ENCODE results near the gene NR1D1.
"Not testable (repeated sequence)": the region's sequence is repeated elsewhere in the genome, so short reads cannot be mapped to it uniquely, and the experiment has no call there.

The NR1D1 gene

GRCh38 chr17:40148527-40148926, 48.1 kb upstream of the NR1D1 start:
- TF ChIP-seq ZNF184 (tag by site-specific recombination; IDR thresholded peaks at IDR 0.05) (no peak), ZNF2 (tag by site-specific recombination; IDR thresholded peaks at IDR 0.05) (no peak), PRDM1 (tag by site-specific recombination; IDR thresholded peaks at IDR 0.05) (peak; percentile 63; the same call in 1 of the 2 replicates), SCRT2 (tag by site-specific recombination; IDR thresholded peaks at IDR 0.05) (peak; percentile 82), SCRT1 (tag by site-specific recombination; IDR thresholded peaks at IDR 0.05; ENCODE audit: borderline replicate concordance) (peak; percentile 57; the same call in 1 of the 2 replicates)
- TF ChIP-seq, protein P1, sequence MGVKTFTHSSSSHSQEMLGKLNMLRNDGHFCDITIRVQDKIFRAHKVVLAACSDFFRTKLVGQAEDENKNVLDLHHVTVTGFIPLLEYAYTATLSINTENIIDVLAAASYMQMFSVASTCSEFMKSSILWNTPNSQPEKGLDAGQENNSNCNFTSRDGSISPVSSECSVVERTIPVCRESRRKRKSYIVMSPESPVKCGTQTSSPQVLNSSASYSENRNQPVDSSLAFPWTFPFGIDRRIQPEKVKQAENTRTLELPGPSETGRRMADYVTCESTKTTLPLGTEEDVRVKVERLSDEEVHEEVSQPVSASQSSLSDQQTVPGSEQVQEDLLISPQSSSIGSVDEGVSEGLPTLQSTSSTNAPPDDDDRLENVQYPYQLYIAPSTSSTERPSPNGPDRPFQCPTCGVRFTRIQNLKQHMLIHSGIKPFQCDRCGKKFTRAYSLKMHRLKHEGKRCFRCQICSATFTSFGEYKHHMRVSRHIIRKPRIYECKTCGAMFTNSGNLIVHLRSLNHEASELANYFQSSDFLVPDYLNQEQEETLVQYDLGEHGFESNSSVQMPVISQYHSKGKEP (tag by site-specific recombination; IDR thresholded peaks at IDR 0.05), result no peak
- H3K4me3 ChIP-seq (ENCODE audit: low read depth, low read length), result no peak overlapping the region
- ChIA-PET POLR2A (interaction anchor here (0.6 to 1.0 kb wide), 4 partner anchors 8 to 221 kb away, joined by 3 to 9 read pairs (median 4); partner anchors contain the start of genes CASC3 and ORMDL3), CTCF (interaction anchor here (1.4 to 4.2 kb wide), 3 partner anchors 10 to 36 kb away, joined by 3 to 22 read pairs (median 19); no protein-coding TSS in a partner anchor)
- no peaks in the 10 kb centered on the region for H3K4me1 ChIP-seq (ENCODE audit: control insufficient read depth, insufficient read depth, low read length)
- no peaks in the 10 kb centered on the region for H3K9me3 ChIP-seq (ENCODE audit: control insufficient read depth, insufficient read depth, low read depth, low read length)
- H3K27ac ChIP-seq (ENCODE audit: extremely low read depth, low read depth, low read length), result no peak overlapping the region
- H3K36me3 ChIP-seq (ENCODE audit: control insufficient read depth in 2 of 2, insufficient read depth in 1 of 2, low read length in 2 of 2), result peaks cover 87% of the 10 kb centered on the region in 2 experiments

GRCh38 chr17:40145476-40145875, 45.1 kb upstream of the NR1D1 start:
- Histone ChIP-seq H3K36me3 (ENCODE audit: control insufficient read depth in 2 of 2, insufficient read depth in 1 of 2, low read length in 2 of 2) (peaks cover 78 to 86% of the 10 kb centered on the region in 2 experiments), H3K4me1 (ENCODE audit: control insufficient read depth, insufficient read depth, low read length) (peaks cover 6% of the 10 kb centered on the region; the same call in 1 of the 2 replicates), H3K9me3 (ENCODE audit: control insufficient read depth, insufficient read depth, low read depth, low read length) (no peaks in the 10 kb centered on the region), H3K27ac (ENCODE audit: extremely low read depth, low read depth, low read length) (no peak overlapping the region), H3K4me3 (ENCODE audit: low read depth, low read length) (no peak overlapping the region)
- TF ChIP-seq ZNF121 (tag by site-specific recombination; IDR thresholded peaks at IDR 0.05) (peak; percentile 65; the same call in 1 of the 2 replicates), ZNF341 (tag by site-specific recombination; IDR thresholded peaks at IDR 0.05; ENCODE audit: low read depth) (no peak)
- ChIA-PET POLR2A (interaction anchor here (0.6 kb wide), 2 partner anchors 80 to 106 kb away, joined by 3 read pairs; no protein-coding TSS in a partner anchor), CTCF (interaction anchor here (0.6 to 1.0 kb wide), 3 partner anchors 15 to 142 kb away, joined by 3 read pairs; partner anchors contain the start of gene CDC6)

GRCh38 chr17:40143166-40143565, 42.8 kb upstream of the NR1D1 start:
- ChIA-PET CTCF (interaction anchor here (0.7 to 2.0 kb wide), 3 partner anchors 30 to 67 kb away, joined by 3 to 7 read pairs (median 5); no protein-coding TSS in a partner anchor), POLR2A (interaction anchor here (0.7 to 1.4 kb wide), 2 partner anchors 26 to 45 kb away, joined by 3 read pairs; no protein-coding TSS in a partner anchor)
- H3K4me1 ChIP-seq (ENCODE audit: control insufficient read depth, insufficient read depth, low read length); H3K27ac ChIP-seq (ENCODE audit: extremely low read depth, low read depth, low read length); H3K9me3 ChIP-seq (ENCODE audit: control insufficient read depth, insufficient read depth, low read depth, low read length); H3K4me3 ChIP-seq (ENCODE audit: low read depth, low read length): not testable (repeated sequence)
- TF ChIP-seq ZNF121 (tag by site-specific recombination; IDR thresholded peaks at IDR 0.05), result peak; percentile 60; the same call in 1 of the 2 replicates
- peaks cover 56 to 67% of the 10 kb centered on the region in 2 experiments for H3K36me3 ChIP-seq (ENCODE audit: control insufficient read depth in 2 of 2, insufficient read depth in 1 of 2, low read length in 2 of 2)

DNA sequence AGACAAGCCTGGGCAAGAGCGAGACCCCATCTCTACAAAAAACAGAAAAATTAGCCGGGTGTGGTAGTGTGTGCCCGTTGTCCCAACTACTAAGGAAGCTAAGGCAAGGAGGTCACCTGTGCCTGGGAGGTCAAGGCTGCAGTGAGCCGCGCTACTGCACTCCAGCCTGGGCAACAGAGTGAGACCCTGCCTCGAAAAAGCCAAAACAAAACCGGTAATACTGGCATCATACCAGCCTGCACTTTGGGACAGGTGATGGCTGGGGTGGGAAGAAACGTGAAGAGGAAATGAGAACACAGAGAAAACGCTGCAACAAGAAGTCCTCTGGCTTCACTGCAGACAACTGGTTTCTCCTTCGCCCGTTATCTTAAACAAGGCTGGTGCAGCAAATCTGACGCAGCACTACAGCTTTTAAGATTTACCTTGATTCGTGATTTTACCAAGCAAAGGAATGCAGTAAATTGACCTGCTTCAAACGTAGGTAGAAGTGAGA, 39.2 kb upstream of the NR1D1 start:
- H3K4me1 ChIP-seq (ENCODE audit: control insufficient read depth, insufficient read depth, low read length), result peaks cover 8% of the 10 kb centered on the region
- peak overlapping the region; percentile 85 for H3K27ac ChIP-seq (ENCODE audit: extremely low read depth, low read depth, low read length)
- peaks cover 58 to 70% of the 10 kb centered on the region in 2 experiments for H3K36me3 ChIP-seq (ENCODE audit: control insufficient read depth in 2 of 2, insufficient read depth in 1 of 2, low read length in 2 of 2)
- TF ChIP-seq ZNF121 (tag by site-specific recombination; IDR thresholded peaks at IDR 0.05), result peak; percentile 100
- peak; percentile 29 for TF ChIP-seq ZNF660 (tag by site-specific recombination; IDR thresholded peaks at IDR 0.05)
- TF ChIP-seq ZNF600 (tag by site-specific recombination; IDR thresholded peaks at IDR 0.05), result peak; percentile 73
- peak; percentile 52 for TF ChIP-seq ZNF335 (tag by site-specific recombination; conservative IDR thresholded peaks at IDR 0.05)
- TF ChIP-seq PRDM1 (tag by site-specific recombination; IDR thresholded peaks at IDR 0.05), result peak; percentile 59; the same call in 1 of the 2 replicates
- TF ChIP-seq HOXD13 (CRISPR knock-in tag; IDR thresholded peaks at IDR 0.05; ENCODE audit: borderline replicate concordance), result no peak
- TF ChIP-seq, protein P2, sequence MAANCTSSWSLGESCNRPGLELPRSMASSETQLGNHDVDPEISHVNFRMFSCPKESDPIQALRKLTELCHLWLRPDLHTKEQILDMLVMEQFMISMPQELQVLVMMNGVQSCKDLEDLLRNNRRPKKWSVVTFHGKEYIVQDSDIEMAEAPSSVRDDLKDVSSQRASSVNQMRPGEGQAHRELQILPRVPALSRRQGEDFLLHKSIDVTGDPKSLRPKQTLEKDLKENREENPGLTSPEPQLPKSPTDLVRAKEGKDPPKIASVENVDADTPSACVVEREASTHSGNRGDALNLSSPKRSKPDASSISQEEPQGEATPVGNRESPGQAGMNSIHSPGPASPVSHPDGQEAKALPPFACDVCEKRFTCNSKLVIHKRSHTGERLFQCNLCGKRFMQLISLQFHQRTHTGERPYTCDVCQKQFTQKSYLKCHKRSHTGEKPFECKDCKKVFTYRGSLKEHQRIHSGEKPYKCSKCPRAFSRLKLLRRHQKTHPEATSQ (tag by site-specific recombination; IDR thresholded peaks at IDR 0.05), result no peak
- H3K9me3 ChIP-seq (ENCODE audit: control insufficient read depth, insufficient read depth, low read depth, low read length), result no peaks in the 10 kb centered on the region
- ChIA-PET CTCF (interaction anchor here (0.6 to 2.4 kb wide), 11 partner anchors 15 to 304 kb away, joined by 3 to 19 read pairs (median 4); no protein-coding TSS in a partner anchor), POLR2A (interaction anchor here (0.5 to 5.2 kb wide), 27 partner anchors 8 to 502 kb away, joined by 3 to 109 read pairs (median 4); partner anchors contain the start of genes MED24, MSL1, NR1D1 and STARD3)
- peak overlapping the region; percentile 37 for H3K4me3 ChIP-seq (ENCODE audit: low read depth, low read length)

All from HEK293 (cell line).